SK-N-SH (cell line): ENCODE results near the gene NOTCH3.

Experiments
- CHD2 ChIP-seq: fragments of 150-350 bp; IDR thresholded peaks from 2 replicates; pipeline ENCODE4 v1.6.1; 2018; ENCODE audit warnings: low read length; ENCODE audit not compliant: partially characterized antibody
- GABPA ChIP-seq: IDR thresholded peaks from 2 replicates; pipeline ENCODE4 v1.4.0; 2012; ENCODE audit warnings: low read depth, mild to moderate bottlenecking
- POLR2AphosphoS5 ChIP-seq: IDR thresholded peaks from 2 replicates; pipeline ENCODE4 v1.6.1; 2012; ENCODE audit warnings: low read depth, low read length
- SIN3A ChIP-seq: IDR thresholded peaks from 2 replicates; pipeline ENCODE4 v1.6.1; 2012; ENCODE audit warnings: low read depth, mild to moderate bottlenecking, low read length, moderate library complexity, borderline replicate concordance
- TAF1 ChIP-seq: IDR thresholded peaks from 2 replicates; pipeline ENCODE4 v1.6.1; 2012; ENCODE audit warnings: low read depth, mild to moderate bottlenecking, low read length, moderate library complexity, borderline replicate concordance
- TF ChIP-seq, protein P1 (sequence below): fragments of 200-600 bp; sonication (generic); IDR thresholded peaks from 2 replicates; pipeline ENCODE4 v1.6.1; 2017; ENCODE audit warnings: antibody characterized with exemption, mild to moderate bottlenecking, moderate library complexity

DNA sequence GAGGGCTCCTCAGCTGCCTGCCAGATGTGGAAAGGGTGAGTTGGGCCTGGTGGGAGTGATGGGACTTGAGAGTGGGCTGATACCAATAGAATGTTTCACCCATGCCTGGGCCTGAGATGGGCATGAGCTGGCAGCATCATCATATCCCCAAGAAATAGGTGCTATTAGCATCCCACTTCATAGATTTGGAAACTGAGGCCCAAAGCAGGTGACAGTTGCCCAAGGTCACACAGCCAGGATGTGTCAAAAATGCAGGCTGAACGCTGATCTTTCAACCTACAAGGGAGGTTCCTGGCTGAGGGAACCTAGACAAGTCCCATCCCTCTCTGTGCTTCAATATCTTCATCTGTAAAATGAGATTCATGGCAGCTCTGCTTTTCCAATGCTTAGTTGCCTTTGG lies 89.0 kb downstream of the NOTCH3 start:
- TF ChIP-seq, protein P1, sequence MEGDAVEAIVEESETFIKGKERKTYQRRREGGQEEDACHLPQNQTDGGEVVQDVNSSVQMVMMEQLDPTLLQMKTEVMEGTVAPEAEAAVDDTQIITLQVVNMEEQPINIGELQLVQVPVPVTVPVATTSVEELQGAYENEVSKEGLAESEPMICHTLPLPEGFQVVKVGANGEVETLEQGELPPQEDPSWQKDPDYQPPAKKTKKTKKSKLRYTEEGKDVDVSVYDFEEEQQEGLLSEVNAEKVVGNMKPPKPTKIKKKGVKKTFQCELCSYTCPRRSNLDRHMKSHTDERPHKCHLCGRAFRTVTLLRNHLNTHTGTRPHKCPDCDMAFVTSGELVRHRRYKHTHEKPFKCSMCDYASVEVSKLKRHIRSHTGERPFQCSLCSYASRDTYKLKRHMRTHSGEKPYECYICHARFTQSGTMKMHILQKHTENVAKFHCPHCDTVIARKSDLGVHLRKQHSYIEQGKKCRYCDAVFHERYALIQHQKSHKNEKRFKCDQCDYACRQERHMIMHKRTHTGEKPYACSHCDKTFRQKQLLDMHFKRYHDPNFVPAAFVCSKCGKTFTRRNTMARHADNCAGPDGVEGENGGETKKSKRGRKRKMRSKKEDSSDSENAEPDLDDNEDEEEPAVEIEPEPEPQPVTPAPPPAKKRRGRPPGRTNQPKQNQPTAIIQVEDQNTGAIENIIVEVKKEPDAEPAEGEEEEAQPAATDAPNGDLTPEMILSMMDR = no peak
- TF ChIP-seq SIN3A (no peak), POLR2AphosphoS5 (no peak), TAF1 (no peak), GABPA (no peak), CHD2 (no peak)
